ENCODE data around the gene PBRM1.

GRCh38 chr3:52608337-52608736 lies 77.4 kb downstream of the PBRM1 start:
- no peak for TF ChIP-seq POLR2AphosphoS5 (IDR thresholded peaks at IDR 0.05; ENCODE audit: low read depth, low read length)
- TF ChIP-seq TAF1 (IDR thresholded peaks at IDR 0.05; ENCODE audit: borderline replicate concordance, insufficient read depth, low read length), result no peak
- no peak for TF ChIP-seq SIN3A (IDR thresholded peaks at IDR 0.05; ENCODE audit: borderline replicate concordance, insufficient read depth, low read length)
